Measurements from ENCODE around the gene TNFRSF18. TPM values are rescaled to one million over a fixed set of nuclear protein-coding genes. Genes with fewer than 3 reads are reported as not detected.
A peak's percentile ranks its signal among the peaks of the same experiment; 100 is the strongest.

Gene TNFRSF18
- total and polyA plus RNA-seq, 2 experiments from 2014 or later, result 1.1 to 1.5 TPM

GRCh38 chr1:1182491-1183220 is 23.7 kb downstream of the TNFRSF18 start:
- Histone ChIP-seq H3K27ac (ENCODE audit: low read depth) (no peak overlapping the region), H3K27me3 (ENCODE audit: insufficient read depth) (no peaks in the 10 kb centered on the region), H2AFZ (no peak overlapping the region), H3K4me2 (no peak overlapping the region), H3K9me2 (ENCODE audit: insufficient read depth) (no peaks in the 10 kb centered on the region), H3K4me3 (no peak overlapping the region), H3K79me2 (replicated peaks; ENCODE audit: insufficient read depth) (no peaks in the 10 kb centered on the region), H3K36me3 (ENCODE audit: insufficient read depth) (no peaks in the 10 kb centered on the region), H3K4me1 (ENCODE audit: insufficient read depth) (no peaks in the 10 kb centered on the region), H3F3A (replicated peaks; ENCODE audit: low read depth) (no peaks in the 10 kb centered on the region), H4K20me1 (replicated peaks; ENCODE audit: insufficient read depth) (no peaks in the 10 kb centered on the region)
- H3K4me1 Mint-ChIP-seq, result no peaks in the 10 kb centered on the region
- no peaks in the 10 kb centered on the region for H3K36me3 Mint-ChIP-seq (ENCODE audit: low read depth)
- TF ChIP-seq CREB1 (CRISPR knock-in tag; IDR thresholded peaks at IDR 0.05; ENCODE audit: low read depth), result no peak
- TF ChIP-seq ZNF114 (CRISPR knock-in tag; IDR thresholded peaks at IDR 0.05), result no peak
- no peak for TF ChIP-seq EZH2 (IDR thresholded peaks at IDR 0.05; ENCODE audit: low read depth, unreplicated experiment)
- no peak for TF ChIP-seq JUNB (IDR thresholded peaks at IDR 0.05; ENCODE audit: unreplicated experiment)
- TF ChIP-seq POLR2AphosphoS5 (IDR thresholded peaks at IDR 0.05; ENCODE audit: low read depth), result no peak
- no peak for TF ChIP-seq EZH2phosphoT487 (IDR thresholded peaks at IDR 0.05; ENCODE audit: unreplicated experiment)
- TF ChIP-seq NANOG (IDR thresholded peaks at IDR 0.05; ENCODE audit: borderline replicate concordance), result no peak
- no peak for TF ChIP-seq ETS1 (IDR thresholded peaks at IDR 0.05)
- TF ChIP-seq ZNF462 (CRISPR knock-in tag; IDR thresholded peaks at IDR 0.05), result no peak
- TF ChIP-seq STAT1 (IDR thresholded peaks at IDR 0.05; ENCODE audit: unreplicated experiment), result no peak
- TF ChIP-seq REST (IDR thresholded peaks at IDR 0.05; ENCODE audit: unreplicated experiment), result no peak
- no peak for TF ChIP-seq ZNF331 (CRISPR knock-in tag; IDR thresholded peaks at IDR 0.05; ENCODE audit: low read depth)
- TF ChIP-seq CTCF (conservative IDR thresholded peaks at IDR 0.05; ENCODE audit: low read depth in 2 of 2), result no peak
- DNase-seq (ENCODE audit: low spot score), result peak; percentile 22
- peak; percentile 48 for ATAC-seq
- no peak overlapping the region for H3K27ac Mint-ChIP-seq
- H3K27me3 Mint-ChIP-seq (ENCODE audit: insufficient read depth, low read depth, poor library complexity), result peaks cover 5% of the 10 kb centered on the region
- H3K9me3 Mint-ChIP-seq, result no peaks in the 10 kb centered on the region
- no peak overlapping the region for H3K4me3 Mint-ChIP-seq
